NCI-H2081 (cell line): ENCODE data around the gene ATXN7L1.

Source experiments
- DNase-seq, 2 experiments: peaks; one replicate each; lab custom pipeline; 2025; lab: John Stamatoyannopoulos, UW

ATXN7L1 gene

DNA sequence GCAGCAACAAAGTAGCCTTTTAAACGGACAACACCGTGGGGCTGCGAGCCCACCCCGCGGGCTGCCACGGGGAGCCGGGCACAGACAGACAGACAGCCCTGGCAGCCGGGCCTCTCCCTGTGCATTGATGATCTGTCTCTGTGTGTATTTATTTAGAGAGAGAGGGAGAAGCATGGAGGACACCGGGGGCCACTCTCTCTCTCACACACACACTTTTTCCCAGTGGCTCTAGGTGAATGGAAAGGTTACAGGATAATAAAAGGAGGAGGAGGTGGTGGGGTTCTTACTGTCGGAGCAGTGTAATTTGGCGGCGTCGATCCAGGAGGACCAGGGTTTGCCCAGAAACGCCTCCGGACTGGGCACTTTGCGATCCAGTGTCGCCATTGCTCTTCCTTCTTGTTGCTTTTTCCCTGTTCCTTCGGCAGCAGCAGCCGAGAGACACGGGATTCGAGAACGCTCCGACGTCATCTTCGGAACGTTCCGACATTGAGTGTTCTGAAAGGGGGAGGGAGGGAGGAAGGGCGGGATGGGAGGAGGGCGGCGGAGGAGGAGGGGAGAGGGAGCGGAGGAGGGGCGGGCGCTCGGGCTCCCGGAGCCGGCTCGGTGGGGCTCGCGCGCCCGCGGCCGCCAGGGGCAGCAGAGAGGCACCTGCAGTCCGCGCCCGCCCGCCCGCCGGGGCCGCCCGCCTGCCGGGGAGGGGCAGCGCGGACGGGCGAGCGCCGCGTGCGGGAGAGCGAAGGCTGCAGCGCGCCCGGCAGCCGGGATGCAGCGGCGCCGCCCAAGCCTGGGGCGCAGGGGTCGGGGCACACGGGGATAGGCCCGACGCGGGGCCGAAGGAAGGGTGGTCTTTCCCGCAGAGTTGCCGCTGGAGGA lies at the start of gene ATXN7L1:
Gene ATXN7L1, minus strand, starts transcription at position 509 of the 873 bp plus-strand sequence. Its CDS starts 41 bp downstream, at position 468.
- peak; percentile 96 to 97 for DNase-seq

- no peak for DNase-seq
These were observed 49.7 kb upstream of the ATXN7L1 start for GRCh38 chr7:105926131-105926530.

GRCh38 chr7:105924945-105925344 lies 48.5 kb upstream of the ATXN7L1 start:
- no peak for DNase-seq

GRCh38 chr7:105920766-105921165 lies 44.4 kb upstream of the ATXN7L1 start:
- DNase-seq, result no peak

GRCh38 chr7:105917659-105918058 lies 41.3 kb upstream of the ATXN7L1 start:
- no peak for DNase-seq

- no peak for DNase-seq
These were observed 40.2 kb upstream of the ATXN7L1 start for GRCh38 chr7:105916603-105917002.

GRCh38 chr7:105913947-105914346 lies 37.5 kb upstream of the ATXN7L1 start:
- no peak for DNase-seq

GRCh38 chr7:105911961-105912575 lies 35.7 kb upstream of the ATXN7L1 start:
- no peak for DNase-seq

DNA sequence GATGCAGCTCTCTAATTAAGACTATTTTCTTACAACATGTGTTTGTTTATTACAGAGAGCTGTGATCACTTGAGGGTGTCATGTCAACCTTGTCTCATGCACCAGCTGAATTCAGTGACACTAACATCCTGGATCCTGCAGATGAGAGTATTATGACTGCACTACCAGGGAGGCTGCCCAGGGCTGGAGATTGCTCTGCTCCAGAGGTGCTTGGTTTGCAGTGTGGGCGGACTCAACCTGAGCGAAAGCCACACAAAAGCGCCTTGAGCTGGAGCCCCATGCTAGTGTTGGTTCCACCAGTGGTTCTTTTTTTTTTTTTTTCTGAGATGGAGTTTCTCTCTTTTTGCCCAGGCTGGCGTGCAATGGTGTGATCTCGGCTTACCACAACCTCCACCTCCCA lies 33.8 kb upstream of the ATXN7L1 start:
- DNase-seq, result no peak

- no peak for DNase-seq
These were observed 33.3 kb upstream of the ATXN7L1 start for GRCh38 chr7:105909742-105910141.

GRCh38 chr7:105907129-105907846 lies 30.9 kb upstream of the ATXN7L1 start:
- DNase-seq, result no peak

GRCh38 chr7:105906695-105907094 lies 30.3 kb upstream of the ATXN7L1 start:
- DNase-seq, result no peak

- DNase-seq, result no peak
These were observed 29.6 kb upstream of the ATXN7L1 start for GRCh38 chr7:105905910-105906568.

DNA sequence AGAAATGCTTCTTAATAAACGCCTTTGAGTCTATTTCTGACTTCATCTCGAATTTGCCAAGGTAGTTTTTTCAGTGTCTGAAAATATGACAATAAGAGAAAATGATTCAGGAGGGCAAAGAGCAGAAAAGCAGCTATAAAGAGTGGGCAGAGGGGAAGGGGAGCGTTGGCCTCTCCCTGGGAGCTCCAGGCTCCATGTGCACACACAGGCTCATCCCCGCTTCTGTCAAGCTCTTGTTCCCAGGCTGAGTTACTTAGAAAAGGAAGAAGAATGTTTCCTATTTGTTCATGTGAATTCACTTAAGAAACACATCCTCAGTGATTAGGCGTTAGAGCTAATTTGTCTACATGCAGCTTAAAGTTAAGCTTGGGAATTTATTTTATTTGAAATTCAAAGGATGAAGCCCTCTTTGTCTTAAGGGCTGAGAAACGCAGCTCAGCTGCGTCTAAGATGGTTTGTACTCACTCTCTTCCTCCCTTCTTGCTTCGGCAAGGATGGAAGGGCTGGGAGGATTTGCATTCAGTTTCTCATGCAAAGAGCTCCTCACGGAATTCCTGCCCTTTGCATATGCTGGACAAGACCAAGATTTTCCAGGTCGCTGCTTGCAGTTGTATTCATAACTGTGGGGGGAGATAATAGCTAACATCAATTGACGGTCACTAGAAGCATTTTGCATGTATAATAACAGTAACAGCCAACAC lies 29.0 kb upstream of the ATXN7L1 start:
- DNase-seq, result no peak

DNA sequence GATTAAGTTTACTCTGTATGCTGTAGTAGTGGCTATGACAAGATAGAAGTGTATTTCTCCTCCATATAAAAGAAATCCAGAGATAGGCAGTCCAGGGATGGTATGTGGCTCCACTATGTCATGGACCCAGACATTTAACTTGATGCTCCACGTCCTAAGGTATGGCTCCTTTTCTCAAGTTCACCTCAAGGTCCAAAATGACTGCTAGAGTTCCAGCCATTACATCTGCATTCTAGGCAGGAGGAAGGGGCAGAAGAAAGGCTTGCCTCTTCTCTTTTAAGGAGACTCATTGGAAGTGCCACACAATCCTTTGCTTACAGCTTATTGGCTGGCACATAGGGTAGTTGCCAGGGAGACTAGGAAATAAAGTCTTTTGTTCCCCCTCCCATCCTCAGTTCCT lies 27.7 kb upstream of the ATXN7L1 start:
- DNase-seq, result no peak

DNA sequence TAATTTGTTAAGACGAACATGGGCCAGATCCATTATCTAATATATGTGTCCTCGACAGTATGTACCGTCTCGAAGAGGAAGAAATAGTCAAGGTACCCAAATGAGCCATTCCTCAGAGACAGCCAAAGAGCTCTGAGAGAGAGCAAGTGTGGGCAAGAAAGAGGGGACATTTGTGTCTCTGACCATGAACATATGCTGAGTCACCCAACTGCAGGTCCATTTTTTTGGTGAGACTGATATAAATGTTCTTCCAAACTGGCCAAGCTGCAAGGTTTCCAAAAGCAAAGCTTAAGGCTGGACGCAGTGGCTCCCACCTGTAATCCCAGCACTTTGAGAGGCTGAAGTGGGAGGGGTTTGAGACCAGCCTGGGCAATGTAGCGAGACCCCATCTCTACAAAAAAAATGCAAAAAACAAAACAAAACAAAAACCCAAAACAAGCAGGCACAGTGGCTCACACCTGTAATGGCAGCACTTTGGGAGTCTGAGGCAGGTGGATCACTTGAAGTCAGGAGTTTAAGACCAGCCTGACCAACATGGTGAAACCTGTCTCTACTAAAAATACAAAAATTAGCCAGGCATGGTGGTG lies 26.0 kb upstream of the ATXN7L1 start:
- no peak for DNase-seq

DNA sequence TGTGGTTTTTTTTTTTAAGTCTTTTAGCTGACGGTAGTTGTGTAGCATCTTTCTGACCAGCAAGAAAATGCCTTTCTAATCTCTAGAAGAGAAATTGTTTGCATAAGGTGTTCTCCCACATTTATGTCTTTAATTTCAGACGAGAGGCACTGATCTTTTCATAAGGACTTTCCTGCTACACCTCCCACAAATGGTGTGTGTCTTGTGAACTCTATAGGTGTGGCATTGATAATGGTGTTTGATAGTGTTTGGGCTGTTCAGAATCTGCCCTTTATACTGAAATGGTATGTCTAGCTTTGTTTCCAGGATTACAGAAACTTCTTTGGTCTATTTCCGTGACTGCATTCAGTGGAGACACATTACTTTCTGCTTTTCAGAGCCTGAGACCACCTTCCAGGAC lies 21.6 kb upstream of the ATXN7L1 start:
- no peak for DNase-seq

GRCh38 chr7:105896407-105896911 lies 20.1 kb upstream of the ATXN7L1 start:
- peak; percentile 81 to 89 for DNase-seq

DNA sequence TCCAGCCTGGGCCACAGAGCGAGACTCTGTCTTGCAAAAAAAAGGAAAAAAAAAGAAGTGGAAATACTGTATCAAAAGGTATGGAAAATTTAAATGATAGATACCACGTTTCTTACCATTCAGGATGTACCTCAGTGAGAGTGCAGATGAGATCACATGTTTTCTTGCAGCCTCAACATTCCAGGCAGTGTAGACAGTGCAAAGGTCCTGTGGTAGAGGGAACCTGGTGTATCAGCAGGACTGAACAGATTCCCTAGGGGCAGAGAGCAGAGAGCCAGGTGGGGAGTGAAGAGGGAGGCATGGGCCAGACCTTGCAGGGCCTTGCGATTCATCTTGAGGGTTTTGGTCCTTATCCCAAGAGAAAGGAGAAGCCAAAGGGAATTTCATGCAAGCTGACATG lies 17.7 kb upstream of the ATXN7L1 start:
- no peak for DNase-seq

GRCh38 chr7:105892387-105892786 lies 16.0 kb upstream of the ATXN7L1 start:
- no peak for DNase-seq
